Stomach (tissue), 9 donors: Measurements from ENCODE around the gene UAP1L1. TPM values are rescaled to one million over a fixed set of nuclear protein-coding genes. Genes with fewer than 3 reads are reported as not detected.
A peak's percentile ranks its signal among the peaks of the same experiment; 100 is the strongest.

ENCODE experiments used
- DNase-seq, 2 donors: peaks; one replicate each; pipeline versions ENCODE4 v3.0.0 to v3.0.0-alpha.2; 2013 to 2019
- H3K27ac ChIP-seq, 5 donors: fragments of 200-600 bp in 4 of 5; sonication (generic) in 4 of 5; one replicate each; pipeline ENCODE4 v1.5.1; 2013 to 2019; ENCODE audit warnings: mild to moderate bottlenecking in 1 of 5, moderate library complexity in 1 of 5
- H3K27me3 ChIP-seq, 3 donors: fragments of 200-600 bp; sonication (generic); one replicate each; pipeline ENCODE4 v1.5.1; 2017 to 2019; ENCODE audit warnings: mixed run types in 1 of 3
- H3K36me3 ChIP-seq, 4 donors: fragments of 200-600 bp; sonication (generic); 1 replicate in 3 of 4; 2 replicates in 1 of 4; pipeline ENCODE4 v1.5.1; 2016 to 2019
- H3K4me1 ChIP-seq, 4 donors: fragments of 200-600 bp; sonication (generic); one replicate each; pipeline ENCODE4 v1.5.1; 2016 to 2019
- H3K4me3 ChIP-seq, 4 donors: fragments of 200-600 bp; sonication (generic) in 3 of 4; one replicate each; pipeline ENCODE4 v1.5.1; 2016 to 2019; ENCODE audit warnings: mild to moderate bottlenecking in 1 of 4
- H3K9me3 ChIP-seq, 4 donors: fragments of 200-600 bp; sonication (generic); one replicate each; pipeline ENCODE4 v1.5.1; 2016 to 2019
- CTCF ChIP-seq, 7 experiments: fragments of 450-650 bp in 4 of 7; fragments of 200-600 bp in 3 of 7; sonication (generic) in 3 of 7; IDR thresholded peaks; one replicate each; pipeline ENCODE4 v1.5.1; 2016 to 2019; ENCODE audit warnings: antibody characterized with exemption in 7 of 7, control low read depth in 2 of 7, mild to moderate bottlenecking in 1 of 7
- EP300 ChIP-seq: sonication (generic); formaldehyde crosslinking; IDR thresholded peaks from one replicate; pipeline ENCODE4 v1.6.1; 2017; ENCODE audit warnings: antibody characterized with exemption
- POLR2A ChIP-seq, 4 donors: fragments of 450-650 bp; IDR thresholded peaks; one replicate each; pipeline ENCODE4 v1.6.1; 2016; ENCODE audit warnings: antibody characterized with exemption in 4 of 4, control low read depth in 2 of 4, mild to moderate bottlenecking in 1 of 4, moderate library complexity in 1 of 4
- POLR2AphosphoS5 ChIP-seq, 3 donors: sonication (generic); formaldehyde crosslinking; IDR thresholded peaks; one replicate each; pipeline ENCODE4 v1.6.1; 2016; ENCODE audit warnings: antibody characterized with exemption in 3 of 3
- WGBS, 5 donors: extraction: QIAGEN DNeasy Blood & Tissue Kit in 3 of 5; methylation state at CpG; one replicate each; pipeline versions ENCODE4 v1.1.5 to v1.1.7; 2013 to 2018; 5-methylcytosine and 5-hydroxymethylcytosine counted together
- intact Hi-C: fragments of 100-400 bp; cut with DNase I; formaldehyde crosslinking; loops from one replicate; pipeline ENCODE4 v1.15.1; 2023; ENCODE audit warnings: low total_unique reads
- polyA plus RNA-seq, 3 donors: library from polyadenylated mRNA; stranded (reverse); fragments of 200-250 nt; gene quantifications; one replicate each; pipeline ENCODE4 v1.2.3, GENCODE V29; 2013
- total RNA-seq, 5 donors: library from RNA; depleted of rRNA; stranded (reverse); fragments of >200 nt; gene quantifications; one replicate each; pipeline versions ENCODE4 v1.1.0 to v1.2.3, GENCODE V29; 2014 to 2016
- donor health status: healthy with polysubstance abuse.
- donor health status: Bipolar disorder and iron deficiency.
- donor health status: healthy.

Gene UAP1L1
- total and polyA plus RNA-seq, 8 donors, result 4.1 to 95.6 (median 6.8) TPM

GRCh38 chr9:137080260-137081122 is 3.2 kb downstream of the UAP1L1 start:
- H3K36me3 ChIP-seq, result peaks cover 15 to 49% (median 47%) of the 10 kb centered on the region in 4 donors
- H3K27ac ChIP-seq, result no peak overlapping the region
- intact Hi-C loops, result no loop called here
- peaks cover 22 to 58% (median 48%) of the 10 kb centered on the region in 4 donors for H3K4me1 ChIP-seq
- H3K9me3 ChIP-seq, result no peaks in the 10 kb centered on the region
- no peak for DNase-seq
- TF ChIP-seq POLR2AphosphoS5 (IDR thresholded peaks at IDR 0.05), result no peak
- H3K27me3 ChIP-seq, result peaks cover 0 to 31% (median 0%) of the 10 kb centered on the region in 3 donors
- no peak overlapping the region for H3K4me3 ChIP-seq
- WGBS, 5 donors, result 88 to 96% (median 92%) methylated on average over 13 to 24 of the region's 24 CpGs

- intact Hi-C loops, result no loop called here
- H3K27ac ChIP-seq, result peak overlapping the region in 4 of 5 donors; percentile 48 to 79 (median 70)
- H3K4me1 ChIP-seq, result peaks cover 29 to 64% (median 53%) of the 10 kb centered on the region in 4 donors
- DNase-seq, result no peak
- no peak overlapping the region for H3K4me3 ChIP-seq
- no peaks in the 10 kb centered on the region for H3K9me3 ChIP-seq
- H3K27me3 ChIP-seq, result peaks cover 0 to 17% (median 0%) of the 10 kb centered on the region in 3 donors
- TF ChIP-seq POLR2A (IDR thresholded peaks at IDR 0.05), result no peak
- no peak for TF ChIP-seq POLR2AphosphoS5 (IDR thresholded peaks at IDR 0.05)
- no peak for TF ChIP-seq EP300
- TF ChIP-seq CTCF (IDR thresholded peaks at IDR 0.05), result no peak
- 93 to 96% (median 94%) methylated on average over 11 to 16 of the region's 16 CpGs for WGBS, 5 donors
- peaks cover 15 to 49% (median 47%) of the 10 kb centered on the region in 4 donors for H3K36me3 ChIP-seq
Measured at GRCh38 chr9:137082222-137082924, 5.1 kb downstream of the UAP1L1 start.

- intact Hi-C loops, result no loop called here
- TF ChIP-seq EP300 (no peak), POLR2A (IDR thresholded peaks at IDR 0.05) (no peak), CTCF (IDR thresholded peaks at IDR 0.05) (no peak), POLR2AphosphoS5 (IDR thresholded peaks at IDR 0.05) (no peak)
- 84 to 92% (median 90%) methylated on average over 7 to 8 of the region's 8 CpGs for WGBS, 5 donors
- peak overlapping the region in 4 of 5 donors; percentile 48 to 79 (median 70) for H3K27ac ChIP-seq
- no peaks in the 10 kb centered on the region for H3K9me3 ChIP-seq
- H3K27me3 ChIP-seq, result peaks cover 0 to 14% (median 0%) of the 10 kb centered on the region in 3 donors
- peaks cover 31 to 66% (median 55%) of the 10 kb centered on the region in 4 donors for H3K4me1 ChIP-seq
- peaks cover 15 to 49% (median 47%) of the 10 kb centered on the region in 4 donors for H3K36me3 ChIP-seq
- no peak for DNase-seq
- no peak overlapping the region for H3K4me3 ChIP-seq
Measured at GRCh38 chr9:137082925-137083290, 5.6 kb downstream of the UAP1L1 start.

GRCh38 chr9:137083394-137084004 is 6.2 kb downstream of the UAP1L1 start:
- H3K9me3 ChIP-seq, result no peaks in the 10 kb centered on the region
- H3K4me1 ChIP-seq, result peaks cover 26 to 65% (median 54%) of the 10 kb centered on the region in 4 donors
- peak; percentile 56 for DNase-seq
- H3K27me3 ChIP-seq, result peaks cover 0 to 8% (median 0%) of the 10 kb centered on the region in 3 donors
- H3K36me3 ChIP-seq, result peaks cover 15 to 49% (median 47%) of the 10 kb centered on the region in 4 donors
- WGBS, 5 donors, result 41 to 63% (median 62%) methylated on average over 10 to 12 of the region's 12 CpGs
- intact Hi-C loops, result no loop called here
- H3K27ac ChIP-seq, result peak overlapping the region; percentile 13 to 79 (median 69)
- TF ChIP-seq CTCF (IDR thresholded peaks at IDR 0.05) (no peak), POLR2AphosphoS5 (IDR thresholded peaks at IDR 0.05) (peak in 1 of 3 donors; percentile 18)
- H3K4me3 ChIP-seq, result no peak overlapping the region
